SK-N-SH (cell line): ENCODE results near the gene SLC25A27. TPM values are rescaled to one million over a fixed set of nuclear protein-coding genes. Genes with fewer than 3 reads are reported as not detected.

Experiments used
- CTCF ChIA-PET: fragments of 300-600, 350-600 bp; formaldehyde crosslinking; extraction: SDS; loops from one replicate; lab custom pipeline; 2021; lab: Yijun Ruan, JAX
- POLR2A ChIA-PET: fragments of 350-600 bp; sonication (Branson Sonifier 250); formaldehyde crosslinking; extraction: SDS; loops from one replicate; lab custom pipeline; 2020; ENCODE audit warnings: antibody characterized with exemption, inconsistent platforms; lab: Yijun Ruan, JAX
- DNase-seq: peaks from one replicate; pipeline ENCODE4 v3.0.0; 2012
- H2AFZ ChIP-seq: fragments of 200-600 bp; sonication (generic); 2 replicates; pipeline ENCODE4 v1.8.1; 2016; ENCODE audit warnings: antibody characterized with exemption, mild to moderate bottlenecking, low read depth
- H3F3A ChIP-seq: fragments of 200-600 bp; sonication (generic); replicated peaks from 2 replicates; pipeline ENCODE3; 2016; ENCODE audit warnings: antibody characterized with exemption, mild to moderate bottlenecking; ENCODE audit not compliant: insufficient read depth
- H3K27ac ChIP-seq, 2 experiments: fragments of 200-500 bp in 1 of 2; fragments of 200-600 bp in 1 of 2; sonication (Bioruptor generic) in 1 of 2; sonication (generic), shearing (Covaris generic) in 1 of 2; 2 replicates each; pipeline versions ENCODE4 v1.5.1 to v1.6.1; 2014 to 2016; ENCODE audit warnings: low read depth in 2 of 2, inconsistent platforms in 1 of 2, low read length in 1 of 2, mild to moderate bottlenecking in 1 of 2, mixed read lengths in 1 of 2
- H3K27me3 ChIP-seq: fragments of 200-600 bp; sonication (generic), shearing (Covaris generic); 2 replicates; pipeline ENCODE4 v1.6.1; 2016; ENCODE audit warnings: mixed run types; ENCODE audit not compliant: insufficient read depth
- H3K36me3 ChIP-seq, 2 experiments: fragments of 200-500 bp in 1 of 2; fragments of 200-600 bp in 1 of 2; sonication (Bioruptor generic) in 1 of 2; sonication (generic) in 1 of 2; replicated peaks in 1 of 2; 2 replicates each; pipeline versions ENCODE3 to v1.5.1; 2014 to 2016; ENCODE audit warnings: low read length in 1 of 2, mild to moderate bottlenecking in 1 of 2; ENCODE audit not compliant: insufficient read depth in 2 of 2, control insufficient read depth in 1 of 2
- H3K4me1 ChIP-seq, 2 experiments: fragments of 200-500 bp in 1 of 2; fragments of 200-600 bp in 1 of 2; sonication (Bioruptor generic) in 1 of 2; sonication (generic), shearing (Covaris generic) in 1 of 2; 2 replicates each; pipeline versions ENCODE4 v1.5.1 to v1.6.1; 2014 to 2016; ENCODE audit warnings: low read depth in 1 of 2, low read length in 1 of 2, mixed run types in 1 of 2; ENCODE audit not compliant: insufficient read depth in 2 of 2, control insufficient read depth in 1 of 2
- H3K4me2 ChIP-seq: fragments of 200-600 bp; sonication (generic), shearing (Covaris generic); 2 replicates; pipeline ENCODE4 v1.6.1; 2017; ENCODE audit warnings: mixed run types
- H3K4me3 ChIP-seq, 2 experiments: fragments of 200-500 bp in 1 of 2; fragments of 200-600 bp in 1 of 2; sonication (Bioruptor generic) in 1 of 2; sonication (generic), shearing (Covaris generic) in 1 of 2; 2 replicates each; pipeline versions ENCODE4 v1.5.1 to v1.8.1; 2014 to 2016; ENCODE audit warnings: low read depth in 2 of 2, inconsistent platforms in 1 of 2, low read length in 1 of 2, mild to moderate bottlenecking in 1 of 2, mixed read lengths in 1 of 2, moderate library complexity in 1 of 2
- H3K79me2 ChIP-seq: fragments of 200-600 bp; sonication (generic); 2 replicates; pipeline ENCODE4 v1.8.1; 2017; ENCODE audit warnings: mild to moderate bottlenecking; ENCODE audit not compliant: insufficient read depth
- H3K9ac ChIP-seq: fragments of 200-600 bp; sonication (generic); 2 replicates; pipeline ENCODE4 v1.6.1; 2017; ENCODE audit warnings: mixed run types
- H3K9me2 ChIP-seq: fragments of 200-600 bp; sonication (generic); 2 replicates; pipeline ENCODE4 v1.6.1; 2017; ENCODE audit warnings: mixed run types
- H3K9me3 ChIP-seq: fragments of 200-600 bp; sonication (generic); 2 replicates; pipeline ENCODE4 v1.6.1; 2017; ENCODE audit warnings: mixed run types, mild to moderate bottlenecking, moderate library complexity
- H4K20me1 ChIP-seq: fragments of 200-600 bp; sonication (generic); 2 replicates; pipeline ENCODE4 v1.6.1; 2017; ENCODE audit warnings: mild to moderate bottlenecking, mixed run types; ENCODE audit not compliant: insufficient read depth
- CTCF ChIP-seq: fragments of 200-600 bp; sonication (generic); IDR thresholded peaks from 2 replicates; pipeline ENCODE4 v1.6.1; 2017; ENCODE audit warnings: antibody characterized with exemption, mild to moderate bottlenecking, moderate library complexity
- ELF1 ChIP-seq: IDR thresholded peaks from 2 replicates; pipeline ENCODE4 v1.4.0; 2012
- EP300 ChIP-seq, 2 experiments: IDR thresholded peaks; 2 replicates each; pipeline versions ENCODE4 v1.4.0 to v1.6.1; 2012; ENCODE audit warnings: borderline replicate concordance in 1 of 2, low read depth in 1 of 2, low read length in 1 of 2
- FOXJ3 ChIP-seq: sonication (generic); formaldehyde crosslinking; IDR thresholded peaks from 2 replicates; pipeline ENCODE4 v1.5.1; 2020; ENCODE audit warnings: mild to moderate bottlenecking, missing genetic modification reagents
- FOXM1 ChIP-seq: IDR thresholded peaks from 2 replicates; pipeline ENCODE4 v1.4.0; 2012; ENCODE audit warnings: low read depth, mild to moderate bottlenecking
- GABPA ChIP-seq: IDR thresholded peaks from 2 replicates; pipeline ENCODE4 v1.4.0; 2012; ENCODE audit warnings: low read depth, mild to moderate bottlenecking
- IRF3 ChIP-seq: fragments of 150-350 bp; IDR thresholded peaks from 2 replicates; pipeline ENCODE4 v1.6.1; 2016; ENCODE audit warnings: mild to moderate bottlenecking, low read depth, low read length
- JUND ChIP-seq: IDR thresholded peaks from 2 replicates; pipeline ENCODE4 v1.4.0; 2012
- MXI1 ChIP-seq: IDR thresholded peaks from 2 replicates; pipeline ENCODE4 v1.6.1; 2012; ENCODE audit warnings: mild to moderate bottlenecking, low read depth, low read length, improper control_type of control experiment
- PBX3 ChIP-seq: IDR thresholded peaks from 2 replicates; pipeline ENCODE4; 2012
- RCOR1 ChIP-seq: fragments of 150-350 bp; IDR thresholded peaks from 2 replicates; pipeline ENCODE4 v1.6.1; 2017; ENCODE audit warnings: antibody characterized with exemption, low read length
- SMC3 ChIP-seq: IDR thresholded peaks from 2 replicates; pipeline ENCODE4 v1.6.1; 2012; ENCODE audit warnings: low read depth, low read length, improper control_type of control experiment
- TEAD4 ChIP-seq: IDR thresholded peaks from 2 replicates; pipeline ENCODE4 v1.4.0; 2012; ENCODE audit warnings: mild to moderate bottlenecking, borderline replicate concordance; ENCODE audit not compliant: insufficient read depth
- YY1 ChIP-seq: IDR thresholded peaks from 2 replicates; pipeline ENCODE4 v1.4.0; 2012; ENCODE audit warnings: low read depth, mild to moderate bottlenecking
- WGBS: methylation state at CpG from one replicate; pipeline ENCODE4 v1.1.6; 2017; ENCODE audit warnings: low lambda C conversion rate; 5-methylcytosine and 5-hydroxymethylcytosine counted together
- polyA plus RNA-seq, 3 experiments: library from polyadenylated mRNA; depleted of rRNA; stranded (reverse); fragments of >200 nt; gene quantifications; 2 replicates each; pipeline ENCODE4 v1.2.3, GENCODE V29; 2012
- TF ChIP-seq, protein P1 (sequence below): fragments of 150-350 bp; IDR thresholded peaks from 2 replicates; pipeline ENCODE4 v1.6.1; 2017; ENCODE audit warnings: antibody characterized with exemption, low read length, low read depth, borderline replicate concordance
- TF ChIP-seq, protein P2 (sequence below): IDR thresholded peaks from 2 replicates; pipeline ENCODE4 v1.4.0; 2012; ENCODE audit warnings: low read depth, borderline replicate concordance
- TF ChIP-seq, protein P3 (sequence below): IDR thresholded peaks from 2 replicates; pipeline ENCODE4 v1.6.1; 2012; ENCODE audit warnings: mild to moderate bottlenecking, low read depth, low read length, moderate library complexity
- TF ChIP-seq, protein P4 (sequence below): IDR thresholded peaks from 2 replicates; pipeline ENCODE4 v1.4.0; 2012; ENCODE audit warnings: low read depth, borderline replicate concordance

SLC25A27 gene
- polyA plus RNA-seq, 1 of the 3 experiments (the other 2 are of a cell fraction), result 0.66 TPM

DNA sequence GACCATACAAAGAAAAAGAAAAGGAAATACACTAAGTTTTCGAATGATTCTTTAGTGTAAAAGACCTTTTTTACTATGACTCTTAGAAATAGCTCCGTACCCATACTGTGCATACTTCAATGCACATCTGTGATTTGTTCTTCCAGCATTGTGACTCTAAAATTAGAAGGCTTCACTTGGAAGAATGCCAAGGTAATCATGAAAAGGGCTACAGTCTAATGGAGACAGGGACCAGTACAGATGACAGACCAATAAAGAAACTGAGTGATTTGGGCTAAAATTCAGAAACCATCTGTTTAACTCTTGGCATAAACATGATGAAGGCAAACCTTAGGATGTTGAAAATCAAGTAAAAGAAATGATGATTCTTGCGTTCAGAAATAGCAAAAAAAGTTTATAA lies 46.4 kb upstream of the SLC25A27 start:
- Histone ChIP-seq H3K27me3 (no peaks in the 10 kb centered on the region), H3K9ac (no peak overlapping the region), H3K9me3 (no peaks in the 10 kb centered on the region), H3K36me3 (no peaks in the 10 kb centered on the region), H3K27ac (no peak overlapping the region), H3K4me1 (no peaks in the 10 kb centered on the region), H2AFZ (no peak overlapping the region), H4K20me1 (no peaks in the 10 kb centered on the region), H3K4me3 (no peak overlapping the region), H3K9me2 (no peaks in the 10 kb centered on the region), H3K4me2 (no peak overlapping the region)
- WGBS, result 4% methylated on average over 3 of the region's 3 CpGs
- CTCF ChIA-PET, result no interaction called here
- TF ChIP-seq GABPA, result no peak
- TF ChIP-seq ELF1, result no peak
- no peak for TF ChIP-seq FOXM1
- TF ChIP-seq SMC3, result no peak
- TF ChIP-seq FOXJ3 (CRISPR knock-in tag), result no peak
- TF ChIP-seq TEAD4, result no peak
- TF ChIP-seq, protein P1, sequence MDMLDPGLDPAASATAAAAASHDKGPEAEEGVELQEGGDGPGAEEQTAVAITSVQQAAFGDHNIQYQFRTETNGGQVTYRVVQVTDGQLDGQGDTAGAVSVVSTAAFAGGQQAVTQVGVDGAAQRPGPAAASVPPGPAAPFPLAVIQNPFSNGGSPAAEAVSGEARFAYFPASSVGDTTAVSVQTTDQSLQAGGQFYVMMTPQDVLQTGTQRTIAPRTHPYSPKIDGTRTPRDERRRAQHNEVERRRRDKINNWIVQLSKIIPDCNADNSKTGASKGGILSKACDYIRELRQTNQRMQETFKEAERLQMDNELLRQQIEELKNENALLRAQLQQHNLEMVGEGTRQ, result no peak
- no peak for TF ChIP-seq CTCF
- TF ChIP-seq, protein P2, sequence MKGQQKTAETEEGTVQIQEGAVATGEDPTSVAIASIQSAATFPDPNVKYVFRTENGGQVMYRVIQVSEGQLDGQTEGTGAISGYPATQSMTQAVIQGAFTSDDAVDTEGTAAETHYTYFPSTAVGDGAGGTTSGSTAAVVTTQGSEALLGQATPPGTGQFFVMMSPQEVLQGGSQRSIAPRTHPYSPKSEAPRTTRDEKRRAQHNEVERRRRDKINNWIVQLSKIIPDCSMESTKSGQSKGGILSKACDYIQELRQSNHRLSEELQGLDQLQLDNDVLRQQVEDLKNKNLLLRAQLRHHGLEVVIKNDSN, result no peak
- no peak for TF ChIP-seq MXI1
- TF ChIP-seq RCOR1, result no peak
- no peak for TF ChIP-seq JUND
- TF ChIP-seq, protein P3, sequence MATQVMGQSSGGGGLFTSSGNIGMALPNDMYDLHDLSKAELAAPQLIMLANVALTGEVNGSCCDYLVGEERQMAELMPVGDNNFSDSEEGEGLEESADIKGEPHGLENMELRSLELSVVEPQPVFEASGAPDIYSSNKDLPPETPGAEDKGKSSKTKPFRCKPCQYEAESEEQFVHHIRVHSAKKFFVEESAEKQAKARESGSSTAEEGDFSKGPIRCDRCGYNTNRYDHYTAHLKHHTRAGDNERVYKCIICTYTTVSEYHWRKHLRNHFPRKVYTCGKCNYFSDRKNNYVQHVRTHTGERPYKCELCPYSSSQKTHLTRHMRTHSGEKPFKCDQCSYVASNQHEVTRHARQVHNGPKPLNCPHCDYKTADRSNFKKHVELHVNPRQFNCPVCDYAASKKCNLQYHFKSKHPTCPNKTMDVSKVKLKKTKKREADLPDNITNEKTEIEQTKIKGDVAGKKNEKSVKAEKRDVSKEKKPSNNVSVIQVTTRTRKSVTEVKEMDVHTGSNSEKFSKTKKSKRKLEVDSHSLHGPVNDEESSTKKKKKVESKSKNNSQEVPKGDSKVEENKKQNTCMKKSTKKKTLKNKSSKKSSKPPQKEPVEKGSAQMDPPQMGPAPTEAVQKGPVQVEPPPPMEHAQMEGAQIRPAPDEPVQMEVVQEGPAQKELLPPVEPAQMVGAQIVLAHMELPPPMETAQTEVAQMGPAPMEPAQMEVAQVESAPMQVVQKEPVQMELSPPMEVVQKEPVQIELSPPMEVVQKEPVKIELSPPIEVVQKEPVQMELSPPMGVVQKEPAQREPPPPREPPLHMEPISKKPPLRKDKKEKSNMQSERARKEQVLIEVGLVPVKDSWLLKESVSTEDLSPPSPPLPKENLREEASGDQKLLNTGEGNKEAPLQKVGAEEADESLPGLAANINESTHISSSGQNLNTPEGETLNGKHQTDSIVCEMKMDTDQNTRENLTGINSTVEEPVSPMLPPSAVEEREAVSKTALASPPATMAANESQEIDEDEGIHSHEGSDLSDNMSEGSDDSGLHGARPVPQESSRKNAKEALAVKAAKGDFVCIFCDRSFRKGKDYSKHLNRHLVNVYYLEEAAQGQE, result no peak
- TF ChIP-seq IRF3, result no peak
- TF ChIP-seq YY1, result no peak
- TF ChIP-seq, protein P4, sequence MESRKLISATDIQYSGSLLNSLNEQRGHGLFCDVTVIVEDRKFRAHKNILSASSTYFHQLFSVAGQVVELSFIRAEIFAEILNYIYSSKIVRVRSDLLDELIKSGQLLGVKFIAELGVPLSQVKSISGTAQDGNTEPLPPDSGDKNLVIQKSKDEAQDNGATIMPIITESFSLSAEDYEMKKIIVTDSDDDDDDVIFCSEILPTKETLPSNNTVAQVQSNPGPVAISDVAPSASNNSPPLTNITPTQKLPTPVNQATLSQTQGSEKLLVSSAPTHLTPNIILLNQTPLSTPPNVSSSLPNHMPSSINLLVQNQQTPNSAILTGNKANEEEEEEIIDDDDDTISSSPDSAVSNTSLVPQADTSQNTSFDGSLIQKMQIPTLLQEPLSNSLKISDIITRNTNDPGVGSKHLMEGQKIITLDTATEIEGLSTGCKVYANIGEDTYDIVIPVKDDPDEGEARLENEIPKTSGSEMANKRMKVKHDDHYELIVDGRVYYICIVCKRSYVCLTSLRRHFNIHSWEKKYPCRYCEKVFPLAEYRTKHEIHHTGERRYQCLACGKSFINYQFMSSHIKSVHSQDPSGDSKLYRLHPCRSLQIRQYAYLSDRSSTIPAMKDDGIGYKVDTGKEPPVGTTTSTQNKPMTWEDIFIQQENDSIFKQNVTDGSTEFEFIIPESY, result no peak
- no peak for TF ChIP-seq EP300 (IDR thresholded peaks at IDR 0.05; ENCODE audit: borderline replicate concordance in 1 of 2, low read depth in 1 of 2, low read length in 1 of 2)
- no peak for TF ChIP-seq PBX3
- TF ChIP-seq, all 33 proteins: peak for 0
- DNase-seq, result peak; percentile 3
- POLR2A ChIA-PET, result no interaction called here
- Histone ChIP-seq H3K79me2 (no peaks in the 10 kb centered on the region), H3F3A (no peaks in the 10 kb centered on the region)
